Right lobe of liver (tissue), 6 donors: Measurements from ENCODE around the gene ZNF771. TPM values are rescaled to one million over a fixed set of nuclear protein-coding genes. Genes with fewer than 3 reads are reported as not detected.

Source experiments
- ATAC-seq, 4 donors: fragments of 200-7000 bp; cut with Tn5 transposase; one replicate each; pipeline ENCODE4 v1.9.1; 2020; ENCODE audit warnings: mild to moderate bottlenecking in 4 of 4, moderate library complexity in 4 of 4
- DNase-seq, 3 donors: peaks; one replicate each; pipeline ENCODE4 v3.0.0-alpha.2; 2020
- H3K27ac ChIP-seq, 3 donors: fragments of 200-600 bp; one replicate each; pipeline ENCODE4 v1.8.0; 2022
- H3K27me3 ChIP-seq, 2 donors: fragments of 200-600 bp; one replicate each; pipeline ENCODE4 v1.8.0; 2022
- H3K36me3 ChIP-seq, 4 donors: fragments of 200-600 bp; sonication (generic) in 1 of 4; one replicate each; pipeline versions ENCODE4 v1.5.1 to v1.8.0; 2017 to 2022; ENCODE audit warnings: control low read depth in 1 of 4
- H3K4me1 ChIP-seq, 4 donors: fragments of 200-600 bp; sonication (generic) in 1 of 4; one replicate each; pipeline versions ENCODE4 v1.5.1 to v1.8.0; 2017 to 2022; ENCODE audit warnings: control low read depth in 1 of 4
- H3K4me3 ChIP-seq, 3 donors: fragments of 200-600 bp; one replicate each; pipeline ENCODE4 v1.8.0; 2022
- H3K9me3 ChIP-seq, 4 donors: fragments of 200-600 bp; sonication (generic) in 1 of 4; one replicate each; pipeline versions ENCODE4 v1.5.1 to v1.8.0; 2017 to 2022; ENCODE audit warnings: control low read depth in 1 of 4
- POLR2A ChIP-seq: fragments of 450-650 bp; IDR thresholded peaks from one replicate; pipeline ENCODE4 v1.6.1; 2017; ENCODE audit warnings: antibody characterized with exemption, mild to moderate bottlenecking
- WGBS: methylation state at CpG from one replicate; pipeline ENCODE4 v1.1.6; 2018; ENCODE audit warnings: low coverage, low lambda C conversion rate; ENCODE audit not compliant: insufficient coverage; ENCODE audit errors: missing lambda C conversion rate; 5-methylcytosine and 5-hydroxymethylcytosine counted together
- intact Hi-C, 2 donors: fragments of 100-400 bp; cut with DNase I; formaldehyde crosslinking; loops; one replicate each; pipeline versions ENCODE4 v1.11.2 to v1.14.1; 2022
- total RNA-seq, 6 experiments: library from RNA; depleted of rRNA in 2 of 6; stranded (reverse); fragments of >200 nt in 2 of 6; fragmentation: NEBNext Ultra II Directional in 3 of 6; extraction: Animal tissue kit (Norgen Biotek cat#: 25700) in 3 of 6; gene quantifications; one replicate each; pipeline versions ENCODE4 v1.1.0 to v1.2.4, GENCODE V29; 2016 to 2023
- TF ChIP-seq, protein P1 (sequence below), 4 donors: fragments of 200-600 bp in 3 of 4; fragments of 450-650 bp in 1 of 4; IDR thresholded peaks; one replicate each; pipeline versions ENCODE4 v1.5.1 to v1.8.0; 2016 to 2022; ENCODE audit warnings: antibody characterized with exemption in 4 of 4, mild to moderate bottlenecking in 2 of 4
- donor health status: DM: no; HTN: yes; CAD: no.
- donor health status: DM: no; HTN: no; CAD: no.
- donor health status: DM: no; HTN: no; CAD: no.
- donor health status: DM: no; HTN: yes; CAD: no.
- donor health status: DM: no; HTN: yes; CAD: no.

Gene ZNF771
- total RNA-seq, 6 experiments from 2014 or later = 3.9 to 11.3 (median 9.6) TPM

DNA sequence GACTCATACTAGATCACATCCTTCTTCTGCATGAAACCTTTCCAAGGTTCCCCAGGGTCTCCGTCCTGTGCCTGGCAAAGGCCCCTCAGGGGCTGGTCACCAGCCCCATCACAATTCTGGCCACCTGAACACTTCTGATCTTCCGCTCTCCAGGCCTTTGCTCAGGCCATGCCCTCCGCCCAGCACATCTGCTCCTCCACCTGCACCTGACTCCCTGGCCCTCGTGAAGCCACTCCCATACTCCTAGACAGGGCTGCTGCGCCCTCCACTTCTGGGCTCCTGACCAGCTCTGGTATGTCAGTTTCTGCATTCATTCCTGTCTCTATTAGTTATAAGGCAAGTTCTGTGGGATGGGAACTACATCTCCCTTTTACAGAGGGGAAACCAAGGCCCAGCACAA is 34.7 kb upstream of the ZNF771 start:
- H3K27me3 ChIP-seq = no peaks in the 10 kb centered on the region
- DNase-seq (no peak), ATAC-seq (no peak)
- TF ChIP-seq, protein P1, sequence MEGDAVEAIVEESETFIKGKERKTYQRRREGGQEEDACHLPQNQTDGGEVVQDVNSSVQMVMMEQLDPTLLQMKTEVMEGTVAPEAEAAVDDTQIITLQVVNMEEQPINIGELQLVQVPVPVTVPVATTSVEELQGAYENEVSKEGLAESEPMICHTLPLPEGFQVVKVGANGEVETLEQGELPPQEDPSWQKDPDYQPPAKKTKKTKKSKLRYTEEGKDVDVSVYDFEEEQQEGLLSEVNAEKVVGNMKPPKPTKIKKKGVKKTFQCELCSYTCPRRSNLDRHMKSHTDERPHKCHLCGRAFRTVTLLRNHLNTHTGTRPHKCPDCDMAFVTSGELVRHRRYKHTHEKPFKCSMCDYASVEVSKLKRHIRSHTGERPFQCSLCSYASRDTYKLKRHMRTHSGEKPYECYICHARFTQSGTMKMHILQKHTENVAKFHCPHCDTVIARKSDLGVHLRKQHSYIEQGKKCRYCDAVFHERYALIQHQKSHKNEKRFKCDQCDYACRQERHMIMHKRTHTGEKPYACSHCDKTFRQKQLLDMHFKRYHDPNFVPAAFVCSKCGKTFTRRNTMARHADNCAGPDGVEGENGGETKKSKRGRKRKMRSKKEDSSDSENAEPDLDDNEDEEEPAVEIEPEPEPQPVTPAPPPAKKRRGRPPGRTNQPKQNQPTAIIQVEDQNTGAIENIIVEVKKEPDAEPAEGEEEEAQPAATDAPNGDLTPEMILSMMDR (IDR thresholded peaks at IDR 0.05) = no peak
- no peak for TF ChIP-seq POLR2A
- H3K4me1 ChIP-seq = peaks cover 0 to 22% (median 4%) of the 10 kb centered on the region in 4 donors
- no peaks in the 10 kb centered on the region for H3K36me3 ChIP-seq
- 92% methylated on average over 2 of the region's 5 CpGs for WGBS
- no peaks in the 10 kb centered on the region for H3K9me3 ChIP-seq
- no peak overlapping the region for H3K27ac ChIP-seq
- no peak overlapping the region for H3K4me3 ChIP-seq
- intact Hi-C loops = no loop called here

DNA sequence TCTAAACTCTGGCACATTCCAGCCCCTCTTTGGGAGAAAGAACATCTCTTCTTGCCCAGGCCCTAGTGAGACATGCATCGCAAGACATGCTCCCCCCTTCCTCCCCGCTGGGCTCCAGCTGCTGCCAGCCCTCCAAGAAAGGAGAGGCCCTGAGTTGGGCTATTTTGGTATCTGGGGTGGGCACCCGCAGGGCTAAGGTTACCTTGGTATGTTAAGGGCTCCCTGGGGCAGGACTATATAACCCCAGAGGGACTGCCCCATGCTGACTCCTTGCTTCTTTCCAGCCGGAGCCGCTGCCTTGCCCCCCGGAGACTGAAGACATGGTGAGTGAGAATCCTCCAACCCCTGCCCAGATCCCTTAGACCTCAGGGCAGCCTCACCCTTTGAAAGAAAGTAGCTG is 32.9 kb upstream of the ZNF771 start, which contains the start of gene MYL11:
TSS of gene MYL11 (plus strand) at position 265 of the 400 bp plus-strand sequence. CDS start at position 321, 56 bp downstream.
- no peak for ATAC-seq
- no peaks in the 10 kb centered on the region for H3K27me3 ChIP-seq
- peaks cover 0 to 13% (median 3%) of the 10 kb centered on the region in 4 donors for H3K4me1 ChIP-seq
- H3K4me3 ChIP-seq = no peak within 1 kb of the TSS
- no peak within 1 kb of the TSS for H3K27ac ChIP-seq
- 82% methylated on average over 3 of the region's 6 CpGs for WGBS
- intact Hi-C loops = no loop called here
- TF ChIP-seq, protein P1 (IDR thresholded peaks at IDR 0.05) = no peak
- no peak for TF ChIP-seq POLR2A
- no peak for DNase-seq
- H3K36me3 ChIP-seq = no peaks in the 10 kb centered on the region
- H3K9me3 ChIP-seq = no peaks in the 10 kb centered on the region

DNA sequence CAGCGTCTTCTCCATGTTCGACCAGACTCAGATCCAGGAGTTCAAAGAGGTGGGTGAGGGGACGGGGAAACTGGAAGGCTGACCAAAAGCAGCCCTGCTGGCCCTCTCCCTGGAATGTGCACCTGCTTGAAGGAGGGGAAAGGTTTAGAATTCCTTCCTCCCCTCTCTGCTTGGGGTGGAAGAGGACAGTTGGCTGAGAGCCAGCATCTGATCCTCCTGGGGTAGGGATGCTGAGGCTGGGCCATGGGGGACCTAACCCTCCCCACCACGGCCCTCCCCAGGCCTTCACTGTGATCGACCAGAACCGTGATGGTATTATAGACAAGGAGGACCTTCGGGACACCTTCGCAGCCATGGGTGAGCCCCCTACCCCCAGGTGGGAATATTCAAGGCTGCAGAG is 31.5 kb upstream of the ZNF771 start:
- no peaks in the 10 kb centered on the region for H3K9me3 ChIP-seq
- no peaks in the 10 kb centered on the region for H3K36me3 ChIP-seq
- ATAC-seq = no peak
- peak in 1 of 3 donors; percentile 53 for DNase-seq
- no peak overlapping the region for H3K27ac ChIP-seq
- TF ChIP-seq, protein P1 (IDR thresholded peaks at IDR 0.05) = no peak
- TF ChIP-seq POLR2A = no peak
- H3K27me3 ChIP-seq = no peaks in the 10 kb centered on the region
- no peak overlapping the region for H3K4me3 ChIP-seq
- 60% methylated on average over 1 of the region's 8 CpGs for WGBS
- H3K4me1 ChIP-seq = peaks cover 0 to 13% (median 3%) of the 10 kb centered on the region in 4 donors
- intact Hi-C loops = no loop called here

DNA sequence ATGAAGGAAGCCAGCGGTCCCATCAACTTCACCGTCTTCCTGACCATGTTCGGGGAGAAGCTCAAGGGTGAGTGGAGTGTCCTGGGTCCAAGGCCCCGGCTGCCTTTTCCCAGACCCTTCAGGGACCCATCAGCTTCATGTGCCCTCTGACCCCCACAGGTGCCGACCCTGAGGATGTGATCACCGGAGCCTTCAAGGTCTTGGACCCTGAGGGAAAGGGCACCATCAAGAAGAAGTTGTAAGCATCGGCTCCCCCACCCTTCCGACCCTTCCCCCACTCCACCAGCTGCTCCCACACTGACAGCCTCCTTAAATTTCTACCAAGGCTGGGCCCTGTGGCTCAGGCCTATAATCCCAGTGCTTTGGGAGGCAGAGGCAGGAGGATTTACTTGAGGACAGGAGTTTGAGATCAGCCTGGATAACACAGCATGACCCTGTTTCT is 30.9 kb upstream of the ZNF771 start:
- Histone ChIP-seq H3K27ac (peak overlapping the region in 1 of 3 donors; percentile 97), H3K9me3 (no peaks in the 10 kb centered on the region), H3K4me3 (no peak overlapping the region), H3K36me3 (no peaks in the 10 kb centered on the region), H3K4me1 (peaks cover 0 to 9% (median 3%) of the 10 kb centered on the region in 4 donors), H3K27me3 (no peaks in the 10 kb centered on the region)
- peak in 1 of 3 donors; percentile 21 for DNase-seq
- no peak for ATAC-seq
- intact Hi-C loops = no loop called here
- no peak for TF ChIP-seq POLR2A
- TF ChIP-seq, protein P1 (IDR thresholded peaks at IDR 0.05) = no peak
- WGBS = 93% methylated on average over 3 of the region's 8 CpGs
